Uterus (tissue), 2 donors: ENCODE measurements around the gene DNAJC16.

Experiments
- POLR2A ChIP-seq, 2 donors: fragments of 450-650 bp; IDR thresholded peaks; one replicate each; pipeline ENCODE4 v1.6.1; 2016; ENCODE audit warnings: antibody characterized with exemption in 2 of 2, mild to moderate bottlenecking in 1 of 2, moderate library complexity in 1 of 2
- TF ChIP-seq, protein P1 (sequence below), 4 experiments: fragments of 200-600 bp in 2 of 4; fragments of 450-650 bp in 2 of 4; sonication (generic) in 2 of 4; IDR thresholded peaks; one replicate each; pipeline ENCODE4 v1.5.1; 2016 to 2019; ENCODE audit warnings: antibody characterized with exemption in 4 of 4, mild to moderate bottlenecking in 2 of 4, moderate library complexity in 1 of 4

DNA sequence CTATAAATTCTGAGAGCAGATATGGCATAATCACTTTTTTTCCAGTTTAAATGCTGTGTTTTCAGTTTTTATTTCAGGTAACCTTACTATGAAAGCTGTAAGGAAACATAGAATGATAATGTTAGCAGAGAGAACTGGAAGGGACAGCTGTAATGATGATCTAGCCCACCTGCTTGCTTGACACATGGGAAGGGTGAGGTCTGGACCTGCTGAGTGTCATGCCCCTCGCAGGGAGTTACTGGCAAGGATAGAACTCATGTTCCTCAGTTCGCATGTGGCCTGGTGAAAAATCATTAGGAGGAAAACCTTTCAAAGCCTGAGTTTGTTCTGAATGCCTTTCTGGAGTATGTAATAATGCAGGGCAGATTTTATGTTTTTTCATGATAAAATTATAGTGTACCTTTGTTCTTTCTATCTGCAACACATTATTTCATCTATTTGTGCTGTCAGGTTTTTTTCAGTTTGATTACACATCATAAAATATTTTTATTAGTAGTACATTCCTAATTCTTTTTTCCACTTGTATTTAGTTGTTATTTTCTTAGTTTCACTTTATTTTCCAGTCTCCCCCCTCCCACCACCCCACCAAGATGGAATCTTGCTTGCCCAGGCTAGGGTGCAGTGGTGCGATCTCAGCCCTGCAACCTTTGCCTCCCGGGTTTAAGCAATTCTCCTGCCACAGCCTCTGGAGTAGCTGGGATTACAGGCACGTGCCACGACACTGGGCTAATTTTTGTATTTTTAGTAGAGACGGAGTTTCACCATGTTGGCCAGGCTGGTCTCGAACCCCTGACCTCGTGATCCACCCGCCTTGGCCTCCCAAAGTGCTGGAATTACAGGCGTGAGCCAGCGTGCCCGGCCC lies 98.6 kb downstream of the DNAJC16 start:
- TF ChIP-seq, protein P1, sequence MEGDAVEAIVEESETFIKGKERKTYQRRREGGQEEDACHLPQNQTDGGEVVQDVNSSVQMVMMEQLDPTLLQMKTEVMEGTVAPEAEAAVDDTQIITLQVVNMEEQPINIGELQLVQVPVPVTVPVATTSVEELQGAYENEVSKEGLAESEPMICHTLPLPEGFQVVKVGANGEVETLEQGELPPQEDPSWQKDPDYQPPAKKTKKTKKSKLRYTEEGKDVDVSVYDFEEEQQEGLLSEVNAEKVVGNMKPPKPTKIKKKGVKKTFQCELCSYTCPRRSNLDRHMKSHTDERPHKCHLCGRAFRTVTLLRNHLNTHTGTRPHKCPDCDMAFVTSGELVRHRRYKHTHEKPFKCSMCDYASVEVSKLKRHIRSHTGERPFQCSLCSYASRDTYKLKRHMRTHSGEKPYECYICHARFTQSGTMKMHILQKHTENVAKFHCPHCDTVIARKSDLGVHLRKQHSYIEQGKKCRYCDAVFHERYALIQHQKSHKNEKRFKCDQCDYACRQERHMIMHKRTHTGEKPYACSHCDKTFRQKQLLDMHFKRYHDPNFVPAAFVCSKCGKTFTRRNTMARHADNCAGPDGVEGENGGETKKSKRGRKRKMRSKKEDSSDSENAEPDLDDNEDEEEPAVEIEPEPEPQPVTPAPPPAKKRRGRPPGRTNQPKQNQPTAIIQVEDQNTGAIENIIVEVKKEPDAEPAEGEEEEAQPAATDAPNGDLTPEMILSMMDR (IDR thresholded peaks at IDR 0.05), result no peak
- TF ChIP-seq POLR2A (IDR thresholded peaks at IDR 0.05), result no peak
